Stimulated activated CD8-positive, alpha-beta memory T cell treated with anti-CD3 and anti-CD28 coated beads, Interleukin-15, amount 100 ng/mL, for 4 hours (primary cell): ENCODE data around the gene HGS.

Experiments
- DNase-seq, 2 donors: peaks; one replicate each; pipeline ENCODE4 v3.0.0-alpha.2; 2020; ENCODE audit warnings: low read depth in 2 of 2

HGS gene

GRCh38 chr17:81684442-81684911 lies 666 bp downstream of the HGS start:
- DNase-seq = no peak

DNA sequence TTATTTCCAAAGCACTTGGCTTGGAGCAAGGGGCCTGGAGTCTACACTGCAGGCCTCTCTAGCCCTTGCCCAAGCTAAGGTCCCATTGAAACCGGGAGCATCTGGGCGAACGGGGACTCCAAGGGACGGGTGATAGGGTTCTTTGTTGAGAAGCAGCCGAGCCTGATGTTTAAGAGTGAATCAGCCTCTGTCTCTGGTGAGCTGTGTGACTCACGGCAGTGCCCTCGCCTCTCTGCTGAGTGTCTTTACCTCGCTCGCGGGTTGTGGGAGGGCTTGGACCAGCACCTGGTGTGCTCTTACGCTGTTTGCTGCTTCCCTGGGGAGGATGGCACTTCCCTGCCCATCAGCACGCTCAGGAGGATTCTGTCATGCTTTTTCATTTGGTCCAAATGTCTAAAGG lies 1.3 kb downstream of the HGS start:
- DNase-seq = peak in 1 of 2 donors; percentile 34

- no peak for DNase-seq
These were observed 2.8 kb downstream of the HGS start for GRCh38 chr17:81686614-81687013.

GRCh38 chr17:81687770-81688541 lies 4.1 kb downstream of the HGS start:
- DNase-seq = no peak

- DNase-seq = no peak
These were observed 4.8 kb downstream of the HGS start for GRCh38 chr17:81688616-81689015.

GRCh38 chr17:81690066-81690465 lies 6.3 kb downstream of the HGS start:
- no peak for DNase-seq

- no peak for DNase-seq
These were observed 6.7 kb downstream of the HGS start for GRCh38 chr17:81690549-81690948.

GRCh38 chr17:81691196-81691595 lies 7.4 kb downstream of the HGS start:
- no peak for DNase-seq

DNA sequence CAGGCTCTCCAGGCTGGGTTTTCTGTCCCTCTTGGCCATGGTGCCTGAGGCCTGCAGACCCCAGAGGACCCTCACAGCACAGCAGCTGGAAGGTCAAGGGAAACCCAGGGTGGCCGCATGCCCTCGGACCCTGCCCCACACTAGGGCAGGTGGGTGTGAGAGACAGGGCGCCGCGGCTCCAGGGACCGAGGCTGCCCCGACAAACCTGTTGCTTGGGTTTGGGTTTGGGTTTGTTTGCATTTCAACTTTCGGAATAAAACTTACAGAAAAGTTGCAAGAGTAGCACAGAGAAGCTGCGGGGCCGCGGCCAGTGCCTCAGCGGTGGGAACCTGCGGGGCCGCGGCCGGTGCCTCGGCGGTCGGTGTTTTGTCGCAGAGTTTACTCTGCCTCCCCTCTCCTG lies 7.8 kb downstream of the HGS start:
- no peak for DNase-seq

DNA sequence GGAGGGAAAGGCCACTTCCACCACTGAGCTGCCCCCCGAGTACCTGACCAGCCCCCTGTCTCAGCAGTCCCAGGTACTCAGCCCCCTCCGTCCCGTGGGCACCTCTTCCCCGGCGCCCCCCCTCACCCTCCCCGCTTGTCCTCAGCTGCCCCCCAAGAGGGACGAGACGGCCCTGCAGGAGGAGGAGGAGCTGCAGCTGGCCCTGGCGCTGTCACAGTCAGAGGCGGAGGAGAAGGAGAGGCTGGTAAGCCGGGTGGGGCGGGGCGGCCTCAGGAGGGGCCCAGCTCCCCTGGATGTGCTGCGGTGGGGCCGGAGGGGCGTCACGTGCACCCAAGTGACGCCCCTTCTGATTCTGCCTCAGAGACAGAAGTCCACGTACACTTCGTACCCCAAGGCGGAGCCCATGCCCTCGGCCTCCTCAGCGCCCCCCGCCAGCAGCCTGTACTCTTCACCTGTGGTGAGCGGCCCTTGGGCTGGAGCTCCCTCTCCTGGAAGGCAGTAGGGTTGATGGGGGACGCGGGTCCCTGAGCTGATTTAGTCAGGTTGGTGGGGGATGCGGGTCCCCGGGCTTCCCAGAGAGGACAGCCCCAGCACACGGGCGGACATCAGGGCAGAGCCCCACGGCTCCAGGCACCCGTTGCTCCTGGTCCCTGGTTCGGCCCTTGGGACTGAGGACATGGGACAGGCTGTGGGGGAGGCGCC lies 9.8 kb downstream of the HGS start:
- DNase-seq = no peak

GRCh38 chr17:81694810-81695209 lies 11.0 kb downstream of the HGS start:
- no peak for DNase-seq

- no peak for DNase-seq
These were observed 11.4 kb downstream of the HGS start for GRCh38 chr17:81695211-81695610.

GRCh38 chr17:81695801-81696200 lies 12.0 kb downstream of the HGS start:
- no peak for DNase-seq

- DNase-seq = no peak
These were observed 12.6 kb downstream of the HGS start for GRCh38 chr17:81696218-81696941.

GRCh38 chr17:81697261-81698044 lies 13.6 kb downstream of the HGS start:
- no peak for DNase-seq

- no peak for DNase-seq
These were observed 16.8 kb downstream of the HGS start for GRCh38 chr17:81700353-81701287.

DNA sequence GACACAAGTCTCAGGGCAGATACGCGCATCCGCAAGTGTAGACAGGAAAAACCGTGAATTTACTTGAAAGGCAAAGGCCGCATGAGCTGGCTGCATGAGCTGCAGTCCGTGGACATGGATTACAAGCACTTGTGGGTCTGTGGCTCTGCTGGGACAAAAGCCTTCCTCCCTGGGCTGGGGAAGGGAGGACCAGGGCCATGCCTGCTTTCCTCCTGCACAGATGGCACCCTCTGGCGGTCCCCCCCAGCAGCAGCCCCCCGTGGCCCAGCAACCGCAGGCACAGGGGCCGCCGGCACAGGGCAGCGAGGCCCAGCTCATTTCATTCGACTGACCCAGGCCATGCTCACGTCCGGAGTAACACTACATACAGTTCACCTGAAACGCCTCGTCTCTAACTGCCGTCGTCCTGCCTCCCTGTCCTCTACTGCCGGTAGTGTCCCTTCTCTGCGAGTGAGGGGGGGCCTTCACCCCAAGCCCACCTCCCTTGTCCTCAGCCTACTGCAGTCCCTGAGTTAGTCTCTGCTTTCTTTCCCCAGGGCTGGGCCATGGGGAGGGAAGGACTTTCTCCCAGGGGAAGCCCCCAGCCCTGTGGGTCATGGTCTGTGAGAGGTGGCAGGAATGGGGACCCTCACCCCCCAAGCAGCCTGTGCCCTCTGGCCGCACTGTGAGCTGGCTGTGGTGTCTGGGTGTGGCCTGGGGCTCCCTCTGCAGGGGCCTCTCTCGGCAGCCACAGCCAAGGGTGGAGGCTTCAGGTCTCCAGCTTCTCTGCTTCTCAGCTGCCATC lies 17.7 kb downstream of the HGS start:
- no peak for DNase-seq

- peak; percentile 79 to 81 for DNase-seq
These were observed 19.3 kb downstream of the HGS start, which contains the start of gene MRPL12 for GRCh38 chr17:81702934-81703746. Gene MRPL12, plus strand, starts transcription at chr17:81703367. Its CDS starts 135 bp downstream, at chr17:81703502.
